Cortex of kidney (tissue), 1 donor: ENCODE data around the gene SLC39A7.

ENCODE experiments used
- DNase-seq: peaks from one replicate; lab custom pipeline; 2025; lab: John Stamatoyannopoulos, UW

Gene SLC39A7

GRCh38 chr6:33170176-33171015 lies 30.3 kb upstream of the SLC39A7 start:
- DNase-seq, result no peak

- no peak for DNase-seq
Observed at GRCh38 chr6:33171016-33171879, 29.4 kb upstream of the SLC39A7 start.

- DNase-seq, result no peak
Observed at GRCh38 chr6:33171880-33172687, 28.6 kb upstream of the SLC39A7 start.

DNA sequence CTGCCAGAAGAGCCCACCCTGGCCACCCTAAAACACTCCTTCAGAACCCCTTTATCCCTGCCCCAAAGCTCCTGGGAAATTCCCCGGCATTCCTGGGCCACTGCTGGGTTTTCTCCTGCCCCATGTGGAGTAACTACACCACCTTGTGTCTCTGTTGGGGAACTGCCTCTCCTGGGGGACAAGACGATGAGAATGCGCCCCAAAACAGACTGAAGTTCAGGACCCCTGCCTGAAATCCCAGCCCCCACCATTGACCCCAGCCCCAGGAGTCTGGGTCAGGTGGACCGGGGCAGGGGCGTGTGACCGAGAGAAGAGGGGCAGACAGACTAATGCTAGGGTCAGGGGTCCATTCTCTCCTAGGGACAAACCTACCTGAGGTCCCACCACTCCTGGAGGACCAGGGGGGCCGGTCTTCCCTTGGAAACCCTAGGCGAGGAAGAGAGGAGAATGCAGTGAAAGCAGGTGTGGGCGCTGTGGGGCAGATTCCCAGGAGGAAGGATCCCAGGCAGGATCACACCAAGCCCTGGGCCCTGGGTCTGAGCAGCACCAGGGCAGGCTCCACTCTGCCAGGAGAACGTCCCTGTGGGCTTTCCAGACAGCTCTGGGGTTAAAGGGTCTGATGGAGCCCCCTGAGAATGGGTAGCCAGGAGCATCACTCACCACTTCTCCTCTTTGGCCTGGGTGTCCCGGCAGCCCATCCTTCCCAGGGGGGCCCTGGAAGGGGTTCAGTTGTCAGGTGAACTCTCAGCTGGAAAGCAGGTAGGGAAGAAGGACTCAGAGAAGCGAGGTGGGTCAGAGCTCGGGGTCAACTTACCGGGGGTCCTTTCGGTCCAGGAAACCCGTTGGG lies 27.8 kb upstream of the SLC39A7 start:
- no peak for DNase-seq

DNA sequence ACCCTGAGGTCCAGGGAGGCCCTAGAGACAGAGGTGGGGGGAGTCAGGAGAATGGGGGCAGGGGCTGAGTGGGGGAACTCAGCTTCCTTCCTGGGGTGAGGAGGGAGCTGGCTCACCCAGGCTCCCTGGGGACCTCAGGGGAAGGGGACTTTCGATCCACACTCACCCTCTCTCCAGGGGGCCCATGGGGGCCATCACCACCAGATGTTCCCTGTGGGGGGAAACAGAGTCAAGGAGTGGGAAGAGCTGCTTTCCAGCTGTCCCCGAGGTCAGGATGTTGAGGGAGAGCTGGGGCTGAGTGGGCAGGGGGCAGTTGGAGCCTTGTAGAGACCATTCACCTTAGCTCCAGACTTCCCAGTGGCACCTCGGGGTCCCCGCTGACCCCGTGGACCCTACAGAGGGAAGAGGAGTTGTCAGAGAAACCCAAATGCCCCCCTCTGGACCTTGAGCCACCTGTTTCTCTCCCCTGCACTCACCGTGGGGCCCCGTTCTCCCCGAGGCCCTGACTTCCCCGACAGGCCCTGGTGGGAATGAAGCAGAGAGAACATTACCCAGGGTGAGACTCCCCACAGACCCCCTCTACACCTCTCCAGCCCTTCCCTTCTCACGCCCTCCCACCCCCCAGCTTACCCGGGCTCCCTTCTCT lies 27.0 kb upstream of the SLC39A7 start:
- DNase-seq, result no peak

GRCh38 chr6:33174784-33175183 lies 25.9 kb upstream of the SLC39A7 start:
- DNase-seq, result no peak

GRCh38 chr6:33175436-33176069 lies 25.1 kb upstream of the SLC39A7 start:
- DNase-seq, result no peak

- DNase-seq, result no peak
Observed at GRCh38 chr6:33176906-33177305, 23.8 kb upstream of the SLC39A7 start.

GRCh38 chr6:33177552-33178446 lies 22.9 kb upstream of the SLC39A7 start:
- DNase-seq, result no peak

GRCh38 chr6:33178755-33179475 lies 21.8 kb upstream of the SLC39A7 start:
- no peak for DNase-seq

DNA sequence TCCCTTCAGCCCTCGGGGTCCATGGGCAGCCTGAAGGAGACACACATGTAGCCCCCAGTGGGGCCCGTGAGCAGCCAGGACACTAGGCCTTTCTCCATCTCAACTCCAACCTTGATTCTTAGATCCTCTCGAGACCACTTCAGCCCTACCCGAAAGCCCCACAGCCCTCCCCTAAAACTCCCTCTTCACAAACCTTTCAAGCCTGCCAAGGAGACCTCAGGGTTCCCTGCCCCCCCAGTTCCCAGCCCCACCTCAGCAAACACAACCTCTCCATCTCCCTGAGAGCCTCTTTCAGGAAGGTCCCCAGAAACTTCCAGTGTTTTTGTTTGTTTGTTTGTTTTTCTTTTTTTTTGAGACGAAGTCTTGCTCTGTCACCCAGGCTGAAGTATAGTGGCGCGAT lies 19.5 kb upstream of the SLC39A7 start:
- no peak for DNase-seq

DNA sequence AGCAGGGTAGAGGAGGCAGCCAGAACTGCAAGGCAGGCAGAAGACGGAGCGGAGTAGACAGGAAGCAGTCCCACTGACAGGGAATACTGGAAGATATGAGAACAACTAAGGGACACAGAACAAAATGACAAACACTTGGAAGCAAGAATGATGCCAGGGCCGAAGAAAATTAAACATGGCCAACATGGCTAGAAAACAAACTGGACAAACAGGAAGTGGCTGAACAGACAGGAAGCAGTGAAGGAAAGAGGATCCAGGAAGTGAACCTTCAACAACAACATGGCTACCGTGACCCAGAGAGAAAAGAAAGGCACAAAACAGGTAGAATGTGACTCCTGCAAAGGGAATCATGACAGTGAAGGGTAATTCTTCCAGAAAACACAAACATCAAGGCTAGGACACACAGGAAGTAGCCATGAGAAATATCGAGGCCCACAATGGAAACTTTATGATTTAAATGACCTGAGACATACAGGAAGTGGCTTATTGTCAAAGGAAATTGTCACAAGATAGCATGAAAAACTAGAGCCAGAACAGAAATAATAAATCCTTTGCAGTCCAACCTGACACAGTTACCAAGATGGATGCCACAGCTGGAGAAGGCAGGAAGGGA lies 17.5 kb upstream of the SLC39A7 start:
- DNase-seq, result no peak

DNA sequence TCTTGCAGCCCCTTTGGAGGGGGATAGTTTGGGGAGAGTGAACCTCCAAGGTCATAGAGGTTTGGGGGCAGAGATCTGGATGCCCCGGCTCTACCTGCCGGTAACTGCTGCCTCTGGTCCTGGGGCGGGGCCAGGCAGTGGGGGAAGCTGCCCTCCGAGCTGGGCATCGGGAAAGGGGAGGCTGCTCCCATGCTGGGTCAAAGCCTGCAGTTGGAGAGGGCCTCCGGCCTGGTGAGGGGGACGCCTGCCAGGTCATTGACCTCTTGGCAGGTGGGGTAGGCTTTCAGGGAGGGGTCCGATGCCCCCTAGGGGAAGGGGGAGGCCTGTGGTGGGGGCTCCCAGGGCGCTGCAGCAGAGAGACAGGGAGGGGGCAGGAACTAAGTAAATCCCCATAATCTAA lies 15.5 kb upstream of the SLC39A7 start:
- no peak for DNase-seq

DNA sequence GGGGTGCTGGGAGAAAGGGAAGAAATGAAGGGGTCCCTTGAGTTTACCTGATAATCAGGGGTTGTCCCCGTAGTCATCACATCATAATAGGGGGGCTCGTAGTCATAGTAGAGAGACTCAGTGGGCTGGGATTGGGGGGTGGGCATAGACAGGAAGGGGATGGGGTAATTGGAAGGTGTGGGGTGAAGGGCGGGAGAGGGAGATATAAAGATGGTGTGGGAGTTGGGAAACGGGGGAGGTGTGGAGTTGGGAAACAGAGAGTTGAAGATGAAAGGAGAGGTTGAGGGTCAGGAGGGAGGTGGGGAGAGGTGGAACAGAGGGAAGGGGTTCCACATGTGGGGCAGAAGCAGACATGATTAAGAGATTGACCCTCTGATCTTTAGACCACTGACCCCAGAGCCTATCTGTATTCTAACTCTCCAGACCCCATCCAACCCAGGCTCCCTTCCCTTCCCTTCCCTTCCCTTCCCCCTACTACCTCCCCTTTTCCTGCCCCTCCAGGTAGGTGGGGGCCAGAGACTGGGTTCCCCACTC lies 14.9 kb upstream of the SLC39A7 start:
- no peak for DNase-seq

- DNase-seq, result no peak
Observed at GRCh38 chr6:33187809-33188208, 12.9 kb upstream of the SLC39A7 start.

- DNase-seq, result no peak
Observed at GRCh38 chr6:33189164-33189563, 11.5 kb upstream of the SLC39A7 start.

DNA sequence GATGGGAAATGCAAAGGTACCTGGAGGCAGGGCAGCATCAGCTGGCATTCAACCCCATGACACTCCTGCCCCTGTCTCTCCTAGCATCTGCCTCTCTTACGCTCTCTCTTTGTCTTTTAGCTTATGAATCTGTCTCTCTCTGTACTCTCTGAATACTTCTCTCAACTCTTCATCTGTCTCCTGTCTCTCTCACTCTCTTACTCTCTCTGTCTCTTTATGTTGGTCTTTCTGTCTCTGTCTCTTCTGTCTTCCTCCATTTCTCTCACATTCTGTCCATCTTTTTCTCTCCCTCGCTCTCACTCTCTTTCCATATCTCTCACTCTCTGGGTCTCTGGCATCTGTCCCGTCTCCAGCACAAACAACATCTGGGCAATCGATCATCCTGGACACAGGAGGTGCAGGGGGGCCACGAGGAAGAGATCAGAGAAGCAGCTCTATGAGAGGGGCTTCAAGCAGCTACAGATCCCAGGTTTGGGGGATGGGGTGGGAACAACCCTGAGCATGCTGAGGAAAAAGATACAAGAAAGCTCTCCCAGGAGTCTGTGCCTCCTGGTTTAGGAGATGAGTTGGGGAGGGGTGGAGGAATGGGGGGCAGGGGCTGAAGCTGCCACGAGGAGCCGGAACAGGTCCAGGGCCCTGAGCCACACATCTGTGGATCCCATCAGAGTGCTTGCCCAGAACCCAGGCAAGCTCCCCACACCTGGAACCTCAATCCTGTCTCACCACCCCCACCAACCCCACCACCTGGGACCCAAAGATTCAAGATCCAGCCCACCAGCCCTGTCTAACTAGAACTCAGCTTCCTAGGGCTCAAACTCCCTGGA lies 10.8 kb upstream of the SLC39A7 start:
- DNase-seq, result no peak
